Measurements from ENCODE around the gene SLC25A34.
A peak's percentile ranks its signal among the peaks of the same experiment; 100 is the strongest.

SLC25A34 gene

GRCh38 chr1:15742339-15742801 lies 6.3 kb downstream of the SLC25A34 start, which contains the start of gene TMEM82:
TMEM82 (plus strand) TSS chr1:15742499; CDS start chr1:15742560, 61 bp downstream.
- H3K79me2 ChIP-seq (ENCODE audit: insufficient read depth, low read length) = no peaks in the 10 kb centered on the region
- no peaks in the 10 kb centered on the region for H3K36me3 ChIP-seq (ENCODE audit: insufficient read depth, low read length)
- no peak for TF ChIP-seq EZH2phosphoT487 (IDR thresholded peaks at IDR 0.05; ENCODE audit: borderline replicate concordance)
- TF ChIP-seq, protein P1, sequence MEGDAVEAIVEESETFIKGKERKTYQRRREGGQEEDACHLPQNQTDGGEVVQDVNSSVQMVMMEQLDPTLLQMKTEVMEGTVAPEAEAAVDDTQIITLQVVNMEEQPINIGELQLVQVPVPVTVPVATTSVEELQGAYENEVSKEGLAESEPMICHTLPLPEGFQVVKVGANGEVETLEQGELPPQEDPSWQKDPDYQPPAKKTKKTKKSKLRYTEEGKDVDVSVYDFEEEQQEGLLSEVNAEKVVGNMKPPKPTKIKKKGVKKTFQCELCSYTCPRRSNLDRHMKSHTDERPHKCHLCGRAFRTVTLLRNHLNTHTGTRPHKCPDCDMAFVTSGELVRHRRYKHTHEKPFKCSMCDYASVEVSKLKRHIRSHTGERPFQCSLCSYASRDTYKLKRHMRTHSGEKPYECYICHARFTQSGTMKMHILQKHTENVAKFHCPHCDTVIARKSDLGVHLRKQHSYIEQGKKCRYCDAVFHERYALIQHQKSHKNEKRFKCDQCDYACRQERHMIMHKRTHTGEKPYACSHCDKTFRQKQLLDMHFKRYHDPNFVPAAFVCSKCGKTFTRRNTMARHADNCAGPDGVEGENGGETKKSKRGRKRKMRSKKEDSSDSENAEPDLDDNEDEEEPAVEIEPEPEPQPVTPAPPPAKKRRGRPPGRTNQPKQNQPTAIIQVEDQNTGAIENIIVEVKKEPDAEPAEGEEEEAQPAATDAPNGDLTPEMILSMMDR (conservative IDR thresholded peaks at IDR 0.05; ENCODE audit: low read length) = no peak
- no peak within 1 kb of the TSS for H3K4me2 ChIP-seq (ENCODE audit: low read depth, low read length, poor library complexity, severe bottlenecking)
- H3F3A ChIP-seq (ENCODE audit: low read depth) = no peaks in the 10 kb centered on the region
- H2AFZ ChIP-seq (ENCODE audit: low read length) = 0 out of 2 replicates have a peak within 1 kb of the TSS, but pooled peaks have one; percentile 34
- no peaks in the 10 kb centered on the region for H4K20me1 ChIP-seq (ENCODE audit: insufficient read depth, low read length, poor library complexity, severe bottlenecking)
- H3K4me3 ChIP-seq (ENCODE audit: low read length, poor library complexity, severe bottlenecking) = no peak within 1 kb of the TSS
- H3K9me2 ChIP-seq (replicated peaks; ENCODE audit: low read depth, low read length) = no peaks in the 10 kb centered on the region
- H3K27me3 ChIP-seq (ENCODE audit: insufficient read depth, low read length, poor library complexity, severe bottlenecking) = no peaks in the 10 kb centered on the region
- no peak within 1 kb of the TSS for H3K9ac ChIP-seq (ENCODE audit: low read depth, low read length, poor library complexity, severe bottlenecking)
- H3K9me3 ChIP-seq (ENCODE audit: insufficient read depth, low read depth, low read length) = no peaks in the 10 kb centered on the region
- H3K4me1 ChIP-seq (ENCODE audit: insufficient read depth, low read length, poor library complexity, severe bottlenecking) = no peaks in the 10 kb centered on the region

GRCh38 chr1:15744122-15744679 lies 8.1 kb downstream of the SLC25A34 start:
- no peak overlapping the region for H3K9ac ChIP-seq (ENCODE audit: low read depth, low read length, poor library complexity, severe bottlenecking)
- no peaks in the 10 kb centered on the region for H3K79me2 ChIP-seq (ENCODE audit: insufficient read depth, low read length)
- H3K4me2 ChIP-seq (ENCODE audit: low read depth, low read length, poor library complexity, severe bottlenecking) = no peak overlapping the region
- no peaks in the 10 kb centered on the region for H3K36me3 ChIP-seq (ENCODE audit: insufficient read depth, low read length)
- no peaks in the 10 kb centered on the region for H3K9me2 ChIP-seq (replicated peaks; ENCODE audit: low read depth, low read length)
- H3K27me3 ChIP-seq (ENCODE audit: insufficient read depth, low read length, poor library complexity, severe bottlenecking) = no peaks in the 10 kb centered on the region
- H3F3A ChIP-seq (ENCODE audit: low read depth) = no peaks in the 10 kb centered on the region
- H3K4me1 ChIP-seq (ENCODE audit: insufficient read depth, low read length, poor library complexity, severe bottlenecking) = no peaks in the 10 kb centered on the region
- H3K4me3 ChIP-seq (ENCODE audit: low read length, poor library complexity, severe bottlenecking) = no peak overlapping the region
- no peak overlapping the region for H2AFZ ChIP-seq (ENCODE audit: low read length)
- H4K20me1 ChIP-seq (ENCODE audit: insufficient read depth, low read length, poor library complexity, severe bottlenecking) = no peaks in the 10 kb centered on the region
- no peak for TF ChIP-seq EZH2phosphoT487 (IDR thresholded peaks at IDR 0.05; ENCODE audit: borderline replicate concordance)
- TF ChIP-seq, protein P1 (conservative IDR thresholded peaks at IDR 0.05; ENCODE audit: low read length) = no peak
- no peaks in the 10 kb centered on the region for H3K9me3 ChIP-seq (ENCODE audit: insufficient read depth, low read depth, low read length)

DNA sequence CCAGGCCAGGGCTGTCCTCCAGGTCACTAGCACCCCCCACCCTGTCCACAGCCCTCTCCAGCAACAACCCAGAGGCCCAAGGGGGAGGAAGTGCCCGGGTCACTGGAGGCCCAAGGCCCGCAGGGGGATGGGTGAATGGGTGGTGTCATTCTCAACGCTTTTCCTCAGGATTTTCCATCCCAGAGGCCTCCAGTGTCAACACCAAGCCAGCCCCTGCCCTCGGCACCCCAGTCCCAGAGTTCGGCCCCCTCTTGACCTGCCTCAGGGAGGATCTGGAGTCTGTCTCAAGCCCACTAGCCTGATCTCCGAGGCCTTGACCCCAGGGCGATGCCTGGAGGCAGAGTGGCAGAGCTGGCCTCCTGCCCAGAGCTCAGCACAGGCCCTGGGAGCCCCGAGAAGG lies 11.3 kb downstream of the SLC25A34 start:
- Histone ChIP-seq H3K79me2 (ENCODE audit: insufficient read depth, low read length) (no peaks in the 10 kb centered on the region), H4K20me1 (ENCODE audit: insufficient read depth, low read length, poor library complexity, severe bottlenecking) (no peaks in the 10 kb centered on the region), H3K9me3 (ENCODE audit: insufficient read depth, low read depth, low read length) (no peaks in the 10 kb centered on the region), H3K4me2 (ENCODE audit: low read depth, low read length, poor library complexity, severe bottlenecking) (no peak overlapping the region), H3F3A (ENCODE audit: low read depth) (no peaks in the 10 kb centered on the region), H3K9ac (ENCODE audit: low read depth, low read length, poor library complexity, severe bottlenecking) (no peak overlapping the region), H3K4me1 (ENCODE audit: insufficient read depth, low read length, poor library complexity, severe bottlenecking) (no peaks in the 10 kb centered on the region), H2AFZ (ENCODE audit: low read length) (no peak overlapping the region), H3K36me3 (ENCODE audit: insufficient read depth, low read length) (no peaks in the 10 kb centered on the region), H3K4me3 (ENCODE audit: low read length, poor library complexity, severe bottlenecking) (no peak overlapping the region), H3K9me2 (replicated peaks; ENCODE audit: low read depth, low read length) (no peaks in the 10 kb centered on the region), H3K27me3 (ENCODE audit: insufficient read depth, low read length, poor library complexity, severe bottlenecking) (no peaks in the 10 kb centered on the region)
- TF ChIP-seq, protein P1 (conservative IDR thresholded peaks at IDR 0.05; ENCODE audit: low read length) = no peak
- no peak for TF ChIP-seq EZH2phosphoT487 (IDR thresholded peaks at IDR 0.05; ENCODE audit: borderline replicate concordance)
